Measurements from ENCODE around the gene ZNF440.
"Not testable (repeated sequence)": the region's sequence is repeated elsewhere in the genome, so short reads cannot be mapped to it uniquely, and the experiment has no call there.

ZNF440 gene

GRCh38 chr19:11853358-11853757, 39.3 kb downstream of the ZNF440 start:
- POLR2A ChIA-PET = no interaction called here
- TF ChIP-seq ARNT (IDR thresholded peaks at IDR 0.05) = no peak
- TF ChIP-seq SUZ12 (IDR thresholded peaks at IDR 0.05) = no peak
- TF ChIP-seq BHLHE40 (IDR thresholded peaks at IDR 0.05; ENCODE audit: borderline replicate concordance) = no peak
- no peak for TF ChIP-seq TARDBP (IDR thresholded peaks at IDR 0.05)
- no peak for TF ChIP-seq NFRKB (IDR thresholded peaks at IDR 0.05)
- TF ChIP-seq FOXA1 (IDR thresholded peaks at IDR 0.05) = no peak
- TF ChIP-seq CTBP1 (IDR thresholded peaks at IDR 0.05; ENCODE audit: borderline replicate concordance) = no peak
- no peak for TF ChIP-seq ELF4 (IDR thresholded peaks at IDR 0.05)
- TF ChIP-seq FOXM1 (IDR thresholded peaks at IDR 0.05; ENCODE audit: borderline replicate concordance) = no peak
- TF ChIP-seq HDGF (IDR thresholded peaks at IDR 0.05; ENCODE audit: borderline replicate concordance) = no peak
- no peak for TF ChIP-seq FOXK2 (IDR thresholded peaks at IDR 0.05)
- no peak for TF ChIP-seq L3MBTL2 (conservative IDR thresholded peaks at IDR 0.05)
- TF ChIP-seq PKNOX1 (IDR thresholded peaks at IDR 0.05) = no peak
- TF ChIP-seq SP1 (IDR thresholded peaks at IDR 0.05) = no peak
- TF ChIP-seq LEF1 (IDR thresholded peaks at IDR 0.05; ENCODE audit: borderline replicate concordance) = no peak
- no peak for TF ChIP-seq ZNF384 (IDR thresholded peaks at IDR 0.05)
- no peak for DNase-seq (ENCODE audit: extremely low spot score)
- CTCF ChIA-PET = no interaction called here

GRCh38 chr19:11856596-11857250, 42.6 kb downstream of the ZNF440 start:
- TF ChIP-seq FOXA1 (IDR thresholded peaks at IDR 0.05) (no peak), L3MBTL2 (conservative IDR thresholded peaks at IDR 0.05) (no peak), TARDBP (IDR thresholded peaks at IDR 0.05) (no peak), ZNF384 (IDR thresholded peaks at IDR 0.05) (no peak), PKNOX1 (IDR thresholded peaks at IDR 0.05) (no peak), CTBP1 (IDR thresholded peaks at IDR 0.05; ENCODE audit: borderline replicate concordance) (no peak), LEF1 (IDR thresholded peaks at IDR 0.05; ENCODE audit: borderline replicate concordance) (no peak), NFRKB (IDR thresholded peaks at IDR 0.05) (no peak), BHLHE40 (IDR thresholded peaks at IDR 0.05; ENCODE audit: borderline replicate concordance) (no peak), ARNT (IDR thresholded peaks at IDR 0.05) (no peak), ELF4 (IDR thresholded peaks at IDR 0.05) (no peak), SP1 (IDR thresholded peaks at IDR 0.05) (no peak), FOXM1 (IDR thresholded peaks at IDR 0.05; ENCODE audit: borderline replicate concordance) (no peak), HDGF (IDR thresholded peaks at IDR 0.05; ENCODE audit: borderline replicate concordance) (no peak)
- DNase-seq (ENCODE audit: extremely low spot score) = no peak
- ChIA-PET POLR2A (no interaction called here), CTCF (no interaction called here)

- no peak for DNase-seq (ENCODE audit: extremely low spot score)
- TF ChIP-seq HDGF (IDR thresholded peaks at IDR 0.05; ENCODE audit: borderline replicate concordance) (no peak), NFRKB (IDR thresholded peaks at IDR 0.05) (no peak), TARDBP (IDR thresholded peaks at IDR 0.05) (no peak), SUZ12 (IDR thresholded peaks at IDR 0.05) (no peak), L3MBTL2 (conservative IDR thresholded peaks at IDR 0.05) (no peak), PKNOX1 (IDR thresholded peaks at IDR 0.05) (no peak), BHLHE40 (IDR thresholded peaks at IDR 0.05; ENCODE audit: borderline replicate concordance) (no peak), SP1 (IDR thresholded peaks at IDR 0.05) (no peak), ELF4 (IDR thresholded peaks at IDR 0.05) (no peak), FOXM1 (IDR thresholded peaks at IDR 0.05; ENCODE audit: borderline replicate concordance) (no peak), ARNT (IDR thresholded peaks at IDR 0.05) (no peak), CTBP1 (IDR thresholded peaks at IDR 0.05; ENCODE audit: borderline replicate concordance) (no peak), FOXA1 (IDR thresholded peaks at IDR 0.05) (no peak), LEF1 (IDR thresholded peaks at IDR 0.05; ENCODE audit: borderline replicate concordance) (no peak), ZNF384 (IDR thresholded peaks at IDR 0.05) (no peak)
- POLR2A ChIA-PET = no interaction called here
- CTCF ChIA-PET = no interaction called here
Measured at GRCh38 chr19:11860721-11861120, 46.6 kb downstream of the ZNF440 start.

GRCh38 chr19:11861301-11861700, 47.2 kb downstream of the ZNF440 start:
- DNase-seq (ENCODE audit: extremely low spot score) = no peak
- ChIA-PET CTCF (no interaction called here), POLR2A (no interaction called here)
- TF ChIP-seq CTBP1 (IDR thresholded peaks at IDR 0.05; ENCODE audit: borderline replicate concordance) (no peak), NFRKB (IDR thresholded peaks at IDR 0.05) (no peak), SP1 (IDR thresholded peaks at IDR 0.05) (no peak), ARNT (IDR thresholded peaks at IDR 0.05) (no peak), TARDBP (IDR thresholded peaks at IDR 0.05) (no peak), PKNOX1 (IDR thresholded peaks at IDR 0.05) (no peak), SUZ12 (IDR thresholded peaks at IDR 0.05) (no peak), FOXA1 (IDR thresholded peaks at IDR 0.05) (no peak), ELF4 (IDR thresholded peaks at IDR 0.05) (no peak), ZNF384 (IDR thresholded peaks at IDR 0.05) (no peak), LEF1 (IDR thresholded peaks at IDR 0.05; ENCODE audit: borderline replicate concordance) (no peak), L3MBTL2 (conservative IDR thresholded peaks at IDR 0.05) (no peak)

GRCh38 chr19:11867766-11868165, 53.7 kb downstream of the ZNF440 start:
- CTCF ChIA-PET = not testable (repeated sequence)

GRCh38 chr19:11868188-11868587, 54.1 kb downstream of the ZNF440 start:
- POLR2A ChIA-PET = no interaction called here
- TF ChIP-seq BHLHE40 (IDR thresholded peaks at IDR 0.05; ENCODE audit: borderline replicate concordance) (no peak), FOXK2 (IDR thresholded peaks at IDR 0.05) (no peak), HDGF (IDR thresholded peaks at IDR 0.05; ENCODE audit: borderline replicate concordance) (no peak), ARNT (IDR thresholded peaks at IDR 0.05) (no peak), ZNF384 (IDR thresholded peaks at IDR 0.05) (no peak), PKNOX1 (IDR thresholded peaks at IDR 0.05) (no peak), SUZ12 (IDR thresholded peaks at IDR 0.05) (no peak), FOXA1 (IDR thresholded peaks at IDR 0.05) (no peak)
- CTCF ChIA-PET = no interaction called here
- DNase-seq (ENCODE audit: extremely low spot score) = no peak

More at GRCh38 chr19:11867766-11868165, 53.7 kb downstream of the ZNF440 start:
- DNase-seq (ENCODE audit: extremely low spot score); POLR2A ChIA-PET: not testable (repeated sequence)

Data from HEK293T (cell line).